HepG2 (cell line): ENCODE results near the gene TTPAL. TPM values are rescaled to one million over a fixed set of nuclear protein-coding genes. Genes with fewer than 3 reads are reported as not detected.

Experiments used
- ARID4A ChIP-seq: sonication (generic); formaldehyde crosslinking; IDR thresholded peaks from 2 replicates; pipeline ENCODE4 v1.5.0; 2020; ENCODE audit warnings: mild to moderate bottlenecking, missing genetic modification reagents, borderline replicate concordance
- HOXA3 ChIP-seq: sonication (generic); formaldehyde crosslinking; IDR thresholded peaks from 2 replicates; pipeline ENCODE4 v1.5.0; 2020; ENCODE audit warnings: missing genetic modification reagents
- LRRFIP1 ChIP-seq: sonication (generic); formaldehyde crosslinking; conservative IDR thresholded peaks from 2 replicates; pipeline ENCODE4 v1.4.0; 2020; ENCODE audit warnings: missing genetic modification reagents
- MXD4 ChIP-seq: IDR thresholded peaks from 2 replicates; pipeline ENCODE4 v1.6.1; 2016; ENCODE audit warnings: mild to moderate bottlenecking, missing biosample characterization, missing genetic modification reagents
- NFE2L2 ChIP-seq: fragments of 150-350 bp; IDR thresholded peaks from 2 replicates; pipeline ENCODE4 v1.6.1; 2014; ENCODE audit warnings: low read length
- NR1H2 ChIP-seq: sonication (generic); formaldehyde crosslinking; IDR thresholded peaks from 2 replicates; pipeline ENCODE4 v1.8.1; 2022; ENCODE audit warnings: low read depth, missing genetic modification reagents, borderline replicate concordance
- PITX1 ChIP-seq: sonication (generic); formaldehyde crosslinking; IDR thresholded peaks from 2 replicates; pipeline ENCODE4 v1.5.1; 2020; ENCODE audit warnings: mild to moderate bottlenecking, missing genetic modification reagents
- TFAP4 ChIP-seq: sonication (generic); IDR thresholded peaks from 2 replicates; pipeline ENCODE4 v1.6.1; 2016; ENCODE audit warnings: low read depth, borderline replicate concordance
- TFE3 ChIP-seq: IDR thresholded peaks from 2 replicates; pipeline ENCODE4 v1.6.1; 2016
- ZBTB20 ChIP-seq: sonication (generic); formaldehyde crosslinking; IDR thresholded peaks from 2 replicates; pipeline ENCODE4 v1.8.1; 2023; ENCODE audit warnings: missing genetic modification reagents, low read depth, mild to moderate bottlenecking, borderline replicate concordance
- ZFP37 ChIP-seq: sonication (generic); formaldehyde crosslinking; IDR thresholded peaks from 2 replicates; pipeline ENCODE4 v1.4.0; 2020; ENCODE audit warnings: missing genetic modification reagents, borderline replicate concordance
- ZMYM2 ChIP-seq: sonication (generic); formaldehyde crosslinking; IDR thresholded peaks from 2 replicates; pipeline ENCODE4 v1.8.0; 2022; ENCODE audit warnings: mild to moderate bottlenecking, missing genetic modification reagents
- ZNF350 ChIP-seq: sonication (generic); formaldehyde crosslinking; IDR thresholded peaks from 2 replicates; pipeline ENCODE4 v1.4.0; 2020; ENCODE audit warnings: mild to moderate bottlenecking, low read depth, missing genetic modification reagents, borderline replicate concordance
- ZNF512 ChIP-seq: sonication (generic); formaldehyde crosslinking; IDR thresholded peaks from 2 replicates; pipeline ENCODE4 v1.4.0; 2020; ENCODE audit warnings: mild to moderate bottlenecking, missing genetic modification reagents
- ZNF772 ChIP-seq: sonication (generic); formaldehyde crosslinking; IDR thresholded peaks from 2 replicates; pipeline ENCODE4 v1.5.0; 2020; ENCODE audit warnings: mild to moderate bottlenecking, missing genetic modification reagents
- polyA plus RNA-seq, 8 experiments: library from polyadenylated mRNA; depleted of rRNA in 3 of 8; stranded (reverse) in 7 of 8; unstranded in 1 of 8; fragments of >200 nt; fragmentation: Illumina TruSeq in 4 of 8; extraction: Trizol in 4 of 8; gene quantifications; 2 replicates each; pipeline versions ENCODE4 v1.2.1 to v1.2.3, GENCODE V29; 2011 to 2016; ENCODE audit warnings: low read depth in 4 of 8, missing spikeins in 1 of 8, mixed read lengths in 1 of 8; ENCODE audit not compliant: insufficient read depth in 1 of 8
- total RNA-seq, 5 experiments: library from RNA; depleted of rRNA; stranded (reverse); fragments of >200 nt; fragmentation: Illumina TruSeq; extraction: Trizol; gene quantifications; 2 replicates each; pipeline ENCODE4 v1.2.3, GENCODE V29; 2016; ENCODE audit warnings: low read depth in 1 of 5

TTPAL gene
- total and polyA plus RNA-seq, 2 of the 13 experiments (the other 11 are each of a cell fraction or from before 2014, with no cell fraction given): 4.3 to 18.8 TPM

- TF ChIP-seq ARID4A (CRISPR knock-in tag): peak; percentile 51; the same call in 1 of the 2 replicates
- peak; percentile 84 for TF ChIP-seq TFE3 (CRISPR knock-in tag)
- peak; percentile 67; the same call in 1 of the 2 replicates for TF ChIP-seq ZNF772
- TF ChIP-seq NR1H2 (CRISPR knock-in tag): no peak
- TF ChIP-seq ZMYM2 (CRISPR knock-in tag): peak; percentile 91
- TF ChIP-seq ZNF512 (CRISPR knock-in tag): no peak
- no peak for TF ChIP-seq LRRFIP1 (CRISPR knock-in tag)
- TF ChIP-seq MXD4: no peak
- TF ChIP-seq ZNF350 (CRISPR knock-in tag): peak; percentile 84; the same call in 1 of the 2 replicates
- TF ChIP-seq TFAP4: peak; percentile 55; the same call in 1 of the 2 replicates
- peak; percentile 66; the same call in 1 of the 2 replicates for TF ChIP-seq HOXA3 (CRISPR knock-in tag)
- TF ChIP-seq NFE2L2: no peak
- peak; percentile 69; the same call in 1 of the 2 replicates for TF ChIP-seq ZBTB20 (CRISPR knock-in tag)
- TF ChIP-seq ZFP37: no peak
- peak; percentile 93 for TF ChIP-seq PITX1 (CRISPR knock-in tag)
Measured at GRCh38 chr20:44428174-44429016, 47.3 kb upstream of the TTPAL start (continued).
